HG03159 (cell line): ENCODE data around the gene KRT36.

Experiments used
- ATAC-seq: cut with Tn5 transposase; IDR thresholded peaks from one replicate; pipeline ENCODE4 v1.9.1; 2021; ENCODE audit warnings: mild to moderate bottlenecking, moderate library complexity; ENCODE audit not compliant: unreplicated experiment

Gene KRT36

GRCh38 chr17:41489531-41489930 is at the start of gene KRT36:
KRT36 (minus strand) TSS chr17:41489910; CDS start chr17:41489864, 46 bp downstream.
- no peak for ATAC-seq

GRCh38 chr17:41539071-41539492 is 49.4 kb upstream of the KRT36 start:
- ATAC-seq: no peak

- ATAC-seq: no peak
These were observed 48.9 kb upstream of the KRT36 start for GRCh38 chr17:41538565-41538991.

GRCh38 chr17:41537990-41538389 is 48.3 kb upstream of the KRT36 start:
- no peak for ATAC-seq

- ATAC-seq: no peak
These were observed 47.9 kb upstream of the KRT36 start for GRCh38 chr17:41537614-41537954.

GRCh38 chr17:41536741-41537613 is 47.3 kb upstream of the KRT36 start:
- no peak for ATAC-seq

GRCh38 chr17:41535764-41536481 is 46.2 kb upstream of the KRT36 start:
- no peak for ATAC-seq

GRCh38 chr17:41534899-41535546 is 45.3 kb upstream of the KRT36 start:
- no peak for ATAC-seq

GRCh38 chr17:41533613-41534012 is 43.9 kb upstream of the KRT36 start:
- ATAC-seq: no peak

- no peak for ATAC-seq
These were observed 43.3 kb upstream of the KRT36 start for GRCh38 chr17:41532947-41533570.

GRCh38 chr17:41531993-41532392 is 42.3 kb upstream of the KRT36 start:
- ATAC-seq: no peak

- no peak for ATAC-seq
These were observed 40.6 kb upstream of the KRT36 start for GRCh38 chr17:41530062-41531048.

GRCh38 chr17:41529491-41529915 is 39.8 kb upstream of the KRT36 start:
- ATAC-seq: no peak

GRCh38 chr17:41528959-41529353 is 39.2 kb upstream of the KRT36 start:
- no peak for ATAC-seq

- ATAC-seq: no peak
These were observed 37.6 kb upstream of the KRT36 start for GRCh38 chr17:41527063-41528023.

- ATAC-seq: no peak
These were observed 34.6 kb upstream of the KRT36 start for GRCh38 chr17:41524261-41524660.

GRCh38 chr17:41523787-41524186 is 34.1 kb upstream of the KRT36 start:
- no peak for ATAC-seq

GRCh38 chr17:41523225-41523593 is 33.5 kb upstream of the KRT36 start:
- no peak for ATAC-seq
